Measurements from ENCODE around the gene CELF5.
"Not testable (repeated sequence)": the region's sequence is repeated elsewhere in the genome, so short reads cannot be mapped to it uniquely, and the experiment has no call there.

Gene CELF5

GRCh38 chr19:3233116-3233515 is 8.7 kb downstream of the CELF5 start:
- no peak overlapping the region for H3K27ac ChIP-seq
- TF ChIP-seq CTCF (conservative IDR thresholded peaks at IDR 0.05), result no peak
- no peak for TF ChIP-seq ZFX (IDR thresholded peaks at IDR 0.05)

GRCh38 chr19:3233831-3234230 is 9.4 kb downstream of the CELF5 start:
- H3K27ac ChIP-seq, result no peak overlapping the region
- no peak for TF ChIP-seq ZFX (IDR thresholded peaks at IDR 0.05)
- TF ChIP-seq CTCF (conservative IDR thresholded peaks at IDR 0.05), result no peak

GRCh38 chr19:3234800-3235199 is 10.3 kb downstream of the CELF5 start:
- H3K27ac ChIP-seq, result no peak overlapping the region
- TF ChIP-seq CTCF (conservative IDR thresholded peaks at IDR 0.05) (no peak; the same call in 1 of the 2 replicates), ZFX (IDR thresholded peaks at IDR 0.05) (no peak)

- not testable (repeated sequence) for H3K27ac ChIP-seq
Measured at GRCh38 chr19:3235604-3236003, 11.1 kb downstream of the CELF5 start.

GRCh38 chr19:3236272-3236671 is 11.8 kb downstream of the CELF5 start:
- H3K27ac ChIP-seq, result no peak overlapping the region
- no peak for TF ChIP-seq CTCF (conservative IDR thresholded peaks at IDR 0.05)
- TF ChIP-seq ZFX (IDR thresholded peaks at IDR 0.05), result no peak

GRCh38 chr19:3238066-3238561 is 13.7 kb downstream of the CELF5 start:
- no peak overlapping the region for H3K27ac ChIP-seq
- no peak for TF ChIP-seq ZFX (IDR thresholded peaks at IDR 0.05)
- no peak for TF ChIP-seq CTCF (conservative IDR thresholded peaks at IDR 0.05)

- no peak overlapping the region for H3K27ac ChIP-seq
- TF ChIP-seq ZFX (IDR thresholded peaks at IDR 0.05) (no peak), CTCF (conservative IDR thresholded peaks at IDR 0.05) (no peak)
Measured at GRCh38 chr19:3239367-3239766, 14.9 kb downstream of the CELF5 start.
